Astrocyte (in vitro differentiated cells and primary cell): ENCODE measurements around the gene SEMA3B.

ENCODE experiments used
- CTCF ChIP-seq: IDR thresholded peaks from 2 replicates; pipeline ENCODE4 v1.5.1; 2011; ENCODE audit warnings: low read depth, mild to moderate bottlenecking, inconsistent platforms, low read length, moderate library complexity; ENCODE audit not compliant: insufficient read depth
- EZH2 ChIP-seq: IDR thresholded peaks from 2 replicates; pipeline ENCODE4 v1.6.1; 2012; ENCODE audit warnings: mild to moderate bottlenecking, low read length, inconsistent platforms; ENCODE audit not compliant: insufficient read depth

GRCh38 chr3:50317300-50317699 lies 48.4 kb downstream of the SEMA3B start:
- TF ChIP-seq CTCF, result no peak
- no peak for TF ChIP-seq EZH2
